BJ (cell line): ENCODE measurements around the gene RTL5. TPM values are rescaled to one million over a fixed set of nuclear protein-coding genes. Genes with fewer than 3 reads are reported as not detected.
A peak's percentile ranks its signal among the peaks of the same experiment; 100 is the strongest.

Source experiments
- CTCF ChIA-PET: fragments of 350-600 bp; formaldehyde crosslinking; extraction: SDS; loops from one replicate; lab custom pipeline; 2021; ENCODE audit warnings: antibody characterized with exemption, inconsistent platforms; lab: Yijun Ruan, JAX
- POLR2A ChIA-PET: fragments of 300-600 bp; sonication (Branson Sonifier 250); formaldehyde crosslinking; extraction: SDS; loops from one replicate; lab custom pipeline; 2021; ENCODE audit warnings: antibody characterized with exemption; lab: Charles Lee
- DNase-seq: peaks from one replicate; pipeline ENCODE4 v3.0.0-alpha.2; 2011; ENCODE audit warnings: low read depth
- H3K27me3 ChIP-seq: 2 replicates; pipeline ENCODE4 v1.6.0; 2011; ENCODE audit warnings: low read length; ENCODE audit not compliant: control insufficient read depth, insufficient read depth
- H3K36me3 ChIP-seq: 2 replicates; pipeline ENCODE4 v1.5.1; 2011; ENCODE audit warnings: low read length; ENCODE audit not compliant: control insufficient read depth, insufficient read depth
- H3K4me3 ChIP-seq: 2 replicates; pipeline ENCODE4 v1.5.1; 2011; ENCODE audit warnings: low read depth, mild to moderate bottlenecking, control low read depth, low read length
- polyA plus RNA-seq: library from polyadenylated mRNA; depleted of rRNA; stranded (reverse); fragments of >200 nt; gene quantifications from 2 replicates; pipeline ENCODE4 v1.2.3, GENCODE V29; 2011
- TF ChIP-seq, protein P1 (sequence below): IDR thresholded peaks from 2 replicates; pipeline ENCODE4 v1.5.1; 2011; ENCODE audit warnings: low read depth, mild to moderate bottlenecking, control low read depth, inconsistent platforms, low read length, moderate library complexity; ENCODE audit not compliant: insufficient read depth

The RTL5 gene
- polyA plus RNA-seq, 1 experiment: 1.5 TPM

- POLR2A ChIA-PET: no interaction called here
- no peaks in the 10 kb centered on the region for H3K36me3 ChIP-seq
- no peaks in the 10 kb centered on the region for H3K27me3 ChIP-seq
- CTCF ChIA-PET: no interaction called here
- no peak for DNase-seq
- no peak overlapping the region for H3K4me3 ChIP-seq
- TF ChIP-seq, protein P1, sequence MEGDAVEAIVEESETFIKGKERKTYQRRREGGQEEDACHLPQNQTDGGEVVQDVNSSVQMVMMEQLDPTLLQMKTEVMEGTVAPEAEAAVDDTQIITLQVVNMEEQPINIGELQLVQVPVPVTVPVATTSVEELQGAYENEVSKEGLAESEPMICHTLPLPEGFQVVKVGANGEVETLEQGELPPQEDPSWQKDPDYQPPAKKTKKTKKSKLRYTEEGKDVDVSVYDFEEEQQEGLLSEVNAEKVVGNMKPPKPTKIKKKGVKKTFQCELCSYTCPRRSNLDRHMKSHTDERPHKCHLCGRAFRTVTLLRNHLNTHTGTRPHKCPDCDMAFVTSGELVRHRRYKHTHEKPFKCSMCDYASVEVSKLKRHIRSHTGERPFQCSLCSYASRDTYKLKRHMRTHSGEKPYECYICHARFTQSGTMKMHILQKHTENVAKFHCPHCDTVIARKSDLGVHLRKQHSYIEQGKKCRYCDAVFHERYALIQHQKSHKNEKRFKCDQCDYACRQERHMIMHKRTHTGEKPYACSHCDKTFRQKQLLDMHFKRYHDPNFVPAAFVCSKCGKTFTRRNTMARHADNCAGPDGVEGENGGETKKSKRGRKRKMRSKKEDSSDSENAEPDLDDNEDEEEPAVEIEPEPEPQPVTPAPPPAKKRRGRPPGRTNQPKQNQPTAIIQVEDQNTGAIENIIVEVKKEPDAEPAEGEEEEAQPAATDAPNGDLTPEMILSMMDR: no peak
Measured at GRCh38 chrX:72122621-72123337, 8.9 kb downstream of the RTL5 start.

- TF ChIP-seq, protein P1: no peak
Measured at GRCh38 chrX:72121383-72121782, 10.3 kb downstream of the RTL5 start.

DNA sequence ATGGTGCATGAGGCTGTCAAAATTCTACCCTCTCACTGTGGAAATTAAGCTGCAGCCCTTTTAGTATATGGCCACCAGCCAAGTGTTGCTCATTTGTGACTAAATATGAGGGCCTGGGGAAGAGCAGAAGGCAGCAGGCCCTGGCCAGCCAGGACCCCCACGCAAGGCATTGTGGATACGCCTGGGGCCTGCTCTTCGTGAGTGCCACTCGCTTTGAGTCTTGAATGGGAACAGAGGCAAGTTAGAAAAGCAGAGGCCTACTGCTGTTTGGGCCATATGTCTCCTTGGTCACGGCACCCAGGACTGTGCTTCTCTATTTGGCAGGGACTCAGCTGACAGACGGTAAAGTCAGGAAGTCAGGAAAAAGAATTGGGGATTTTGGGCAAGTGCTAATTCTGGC, 10.9 kb downstream of the RTL5 start:
- no peak for DNase-seq
- Histone ChIP-seq H3K4me3 (no peak overlapping the region), H3K36me3 (no peaks in the 10 kb centered on the region), H3K27me3 (no peaks in the 10 kb centered on the region)
- ChIA-PET POLR2A (no interaction called here), CTCF (interaction anchor here (0.8 to 2.4 kb wide), 2 partner anchors 101 to 211 kb away, joined by 3 to 8 read pairs; no protein-coding TSS in a partner anchor)
- TF ChIP-seq, protein P1: no peak

More at GRCh38 chrX:72121383-72121782, 10.3 kb downstream of the RTL5 start:
- Histone ChIP-seq H3K4me3 (no peak overlapping the region), H3K36me3 (no peaks in the 10 kb centered on the region), H3K27me3 (no peaks in the 10 kb centered on the region)
- CTCF ChIA-PET: interaction anchor here (2.4 kb wide), 1 partner anchor 102 kb away, joined by 8 read pairs; no protein-coding TSS in a partner anchor
- peak; percentile 39 for DNase-seq
- POLR2A ChIA-PET: no interaction called here

GRCh38 chrX:72117636-72118210, 14.0 kb downstream of the RTL5 start:
- H3K36me3 ChIP-seq: no peaks in the 10 kb centered on the region
- H3K27me3 ChIP-seq: no peaks in the 10 kb centered on the region
- DNase-seq: no peak
- no peak overlapping the region for H3K4me3 ChIP-seq
- TF ChIP-seq, protein P1: no peak
- CTCF ChIA-PET: no interaction called here
- POLR2A ChIA-PET: no interaction called here

- ChIA-PET POLR2A (no interaction called here), CTCF (interaction anchor here (1.0 kb wide), 1 partner anchor 11 kb away, joined by 4 read pairs; no protein-coding TSS in a partner anchor)
- Histone ChIP-seq H3K4me3 (no peak overlapping the region), H3K36me3 (no peaks in the 10 kb centered on the region), H3K27me3 (no peaks in the 10 kb centered on the region)
- TF ChIP-seq, protein P1: no peak
- no peak for DNase-seq
Measured at GRCh38 chrX:72115380-72115779, 16.3 kb downstream of the RTL5 start.
